HS-5 (cell line): ENCODE data around the gene CNTNAP2.

Experiments
- DNase-seq: peaks from one replicate; pipeline ENCODE4 v3.0.0-alpha.2; 2012; ENCODE audit warnings: low read depth

The CNTNAP2 gene

GRCh38 chr7:146116521-146117222, at the start of gene CNTNAP2:
Gene CNTNAP2 (plus strand): TSS chr7:146116801. CDS start chr7:146116877, 76 bp downstream.
- DNase-seq = no peak

GRCh38 chr7:146067880-146068279, 48.7 kb upstream of the CNTNAP2 start:
- DNase-seq = no peak

- DNase-seq = no peak
These were observed 42.3 kb upstream of the CNTNAP2 start for GRCh38 chr7:146074195-146074765.

GRCh38 chr7:146076344-146076743, 40.3 kb upstream of the CNTNAP2 start:
- no peak for DNase-seq

- DNase-seq = no peak
These were observed 32.5 kb upstream of the CNTNAP2 start for GRCh38 chr7:146084086-146084485.

GRCh38 chr7:146090023-146090645, 26.5 kb upstream of the CNTNAP2 start:
- no peak for DNase-seq

- DNase-seq = no peak
These were observed 22.2 kb upstream of the CNTNAP2 start for GRCh38 chr7:146094356-146094755.

GRCh38 chr7:146096994-146097393, 19.6 kb upstream of the CNTNAP2 start:
- DNase-seq = no peak

- no peak for DNase-seq
These were observed 10.3 kb upstream of the CNTNAP2 start for GRCh38 chr7:146106319-146106718.

- DNase-seq = no peak
These were observed 3.8 kb upstream of the CNTNAP2 start for GRCh38 chr7:146112755-146113154.

GRCh38 chr7:146115548-146115850, 1.1 kb upstream of the CNTNAP2 start:
- DNase-seq = no peak

GRCh38 chr7:146115851-146116520, 615 bp upstream of the CNTNAP2 start:
- no peak for DNase-seq

- DNase-seq = no peak
These were observed 975 bp downstream of the CNTNAP2 start for GRCh38 chr7:146117576-146117975.

- no peak for DNase-seq
These were observed 2.4 kb downstream of the CNTNAP2 start for GRCh38 chr7:146119002-146119401.

- no peak for DNase-seq
These were observed 7.1 kb downstream of the CNTNAP2 start for GRCh38 chr7:146123715-146124114.

GRCh38 chr7:146126767-146127509, 10.3 kb downstream of the CNTNAP2 start:
- DNase-seq = no peak

- DNase-seq = no peak
These were observed 12.7 kb downstream of the CNTNAP2 start for GRCh38 chr7:146129296-146129695.

GRCh38 chr7:146129997-146130396, 13.4 kb downstream of the CNTNAP2 start:
- no peak for DNase-seq

- DNase-seq = no peak
These were observed 15.1 kb downstream of the CNTNAP2 start for GRCh38 chr7:146131701-146132100.

- no peak for DNase-seq
These were observed 19.8 kb downstream of the CNTNAP2 start for GRCh38 chr7:146136357-146136875.

GRCh38 chr7:146138926-146139325, 22.3 kb downstream of the CNTNAP2 start:
- DNase-seq = no peak

- DNase-seq = no peak
These were observed 30.4 kb downstream of the CNTNAP2 start for GRCh38 chr7:146146831-146147486.
